ENCODE data around the gene PCDHGA8.
"Not testable (repeated sequence)": the region's sequence is repeated elsewhere in the genome, so short reads cannot be mapped to it uniquely, and the experiment has no call there.

Gene PCDHGA8

DNA sequence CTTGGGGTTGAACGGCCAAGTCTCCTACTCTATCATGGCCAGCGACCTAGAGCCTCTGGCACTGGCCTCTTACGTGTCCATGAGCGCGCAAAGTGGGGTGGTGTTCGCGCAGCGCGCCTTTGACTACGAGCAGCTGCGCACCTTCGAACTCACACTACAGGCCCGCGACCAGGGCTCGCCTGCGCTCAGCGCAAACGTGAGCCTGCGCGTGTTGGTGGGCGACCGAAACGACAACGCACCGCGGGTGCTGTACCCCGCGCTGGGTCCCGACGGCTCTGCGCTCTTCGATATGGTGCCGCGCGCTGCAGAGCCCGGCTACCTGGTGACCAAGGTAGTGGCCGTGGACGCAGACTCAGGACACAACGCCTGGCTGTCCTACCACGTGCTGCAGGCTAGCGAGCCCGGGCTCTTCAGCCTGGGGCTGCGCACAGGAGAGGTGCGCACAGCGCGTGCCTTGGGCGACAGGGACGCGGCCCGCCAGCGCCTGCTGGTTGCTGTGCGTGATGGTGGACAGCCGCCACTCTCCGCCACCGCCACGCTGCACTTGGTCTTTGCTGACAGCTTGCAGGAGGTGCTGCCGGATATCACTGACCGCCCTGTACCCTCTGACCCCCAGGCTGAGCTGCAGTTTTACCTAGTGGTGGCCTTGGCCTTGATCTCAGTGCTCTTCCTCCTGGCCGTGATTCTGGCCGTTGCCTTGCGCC is 7.3 kb downstream of the PCDHGA8 start:
- Histone ChIP-seq H3K9ac (ENCODE audit: insufficient read length, low read depth) (no peak overlapping the region), H3K9me3 (ENCODE audit: insufficient read depth, low read length) (peaks cover 4% of the 10 kb centered on the region; the same call in 1 of the 2 replicates), H3K4me3 (ENCODE audit: insufficient read length, low read depth) (no peak overlapping the region), H3K4me1 (ENCODE audit: insufficient read depth, insufficient read length) (no peaks in the 10 kb centered on the region), H3K36me3 (ENCODE audit: insufficient read depth, insufficient read length, low read length) (no peaks in the 10 kb centered on the region), H3K27me3 (ENCODE audit: insufficient read depth, insufficient read length) (no peaks in the 10 kb centered on the region)
- TF ChIP-seq YY1 (IDR thresholded peaks at IDR 0.05; ENCODE audit: insufficient read depth, insufficient read length): no peak
- no peak for TF ChIP-seq SUZ12 (IDR thresholded peaks at IDR 0.05; ENCODE audit: extremely low read depth, insufficient read depth, insufficient read length)
- no peak for TF ChIP-seq ZNF274 (IDR thresholded peaks at IDR 0.05; ENCODE audit: low read depth, low read length)
- no peak for DNase-seq (ENCODE audit: low read depth, low spot score)

DNA sequence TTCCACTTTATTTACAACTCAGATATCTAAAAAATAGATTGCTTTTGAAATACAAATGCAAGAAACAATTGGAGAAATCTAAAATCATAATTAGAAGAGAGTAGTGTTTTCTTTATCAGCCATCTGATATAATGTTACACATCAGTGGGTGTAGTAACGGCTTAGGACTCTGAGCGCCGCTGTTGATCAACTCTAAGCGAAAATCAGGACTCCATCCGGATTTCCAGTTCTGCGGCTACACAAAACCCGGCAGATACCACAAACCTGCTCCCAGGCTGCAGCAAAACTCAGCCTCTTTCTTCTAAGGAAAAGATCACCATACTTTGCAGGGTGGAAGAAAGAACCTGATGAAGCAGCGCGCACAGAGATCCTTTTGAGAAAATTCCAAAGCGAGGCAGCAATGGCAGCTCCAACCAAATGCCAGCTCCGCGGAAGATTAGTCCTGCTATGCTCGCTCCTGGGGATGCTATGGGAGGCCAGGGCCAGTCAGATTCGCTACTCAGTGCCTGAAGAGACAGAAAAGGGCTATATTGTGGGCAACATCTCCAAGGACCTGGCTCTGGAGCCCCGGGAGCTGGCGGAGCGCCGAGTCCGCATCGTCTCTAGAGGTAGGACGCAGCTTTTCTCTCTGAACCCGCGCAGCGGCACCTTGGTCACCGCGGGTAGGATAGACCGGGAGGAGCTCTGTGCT is 10.3 kb downstream of the PCDHGA8 start, which contains the start of gene PCDHGA9:
PCDHGA9 (plus strand) TSS at position 226 of the 691 bp plus-strand sequence; CDS start at position 401, 175 bp downstream.
- H3K9ac ChIP-seq (ENCODE audit: insufficient read length, low read depth): no peak within 1 kb of the TSS
- no peaks in the 10 kb centered on the region for H3K4me1 ChIP-seq (ENCODE audit: insufficient read depth, insufficient read length)
- TF ChIP-seq YY1 (IDR thresholded peaks at IDR 0.05; ENCODE audit: insufficient read depth, insufficient read length): no peak
- no peak for DNase-seq (ENCODE audit: low read depth, low spot score)
- H3K27me3 ChIP-seq (ENCODE audit: insufficient read depth, insufficient read length): no peaks in the 10 kb centered on the region
- H3K36me3 ChIP-seq (ENCODE audit: insufficient read depth, insufficient read length, low read length): no peaks in the 10 kb centered on the region
- no peak within 1 kb of the TSS for H3K4me3 ChIP-seq (ENCODE audit: insufficient read length, low read depth)
- peaks cover 4% of the 10 kb centered on the region; the same call in 1 of the 2 replicates for H3K9me3 ChIP-seq (ENCODE audit: insufficient read depth, low read length)

DNA sequence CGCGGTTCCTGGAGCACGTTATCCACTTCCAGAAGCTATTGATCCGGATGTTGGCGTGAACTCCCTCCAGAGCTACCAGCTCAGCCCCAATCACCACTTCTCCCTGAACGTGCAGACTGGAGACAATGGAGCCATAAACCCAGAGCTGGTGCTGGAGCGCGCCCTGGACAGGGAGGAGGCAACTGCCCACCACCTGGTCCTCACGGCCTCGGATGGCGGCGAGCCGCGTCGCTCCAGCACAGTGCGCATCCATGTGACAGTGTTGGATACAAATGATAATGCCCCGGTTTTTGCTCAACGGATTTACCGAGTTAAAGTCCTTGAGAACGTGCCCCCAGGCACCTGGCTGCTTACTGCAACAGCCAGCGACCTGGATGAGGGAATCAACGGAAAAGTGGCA is 11.0 kb downstream of the PCDHGA8 start:
- Histone ChIP-seq H3K9me3 (ENCODE audit: insufficient read depth, low read length) (peaks cover 4% of the 10 kb centered on the region; the same call in 1 of the 2 replicates), H3K4me3 (ENCODE audit: insufficient read length, low read depth) (no peak overlapping the region), H3K27me3 (ENCODE audit: insufficient read depth, insufficient read length) (peaks cover 3% of the 10 kb centered on the region), H3K9ac (ENCODE audit: insufficient read length, low read depth) (no peak overlapping the region), H3K36me3 (ENCODE audit: insufficient read depth, insufficient read length, low read length) (no peaks in the 10 kb centered on the region), H3K4me1 (ENCODE audit: insufficient read depth, insufficient read length) (no peaks in the 10 kb centered on the region)
- no peak for DNase-seq (ENCODE audit: low read depth, low spot score)
- TF ChIP-seq SUZ12 (IDR thresholded peaks at IDR 0.05; ENCODE audit: extremely low read depth, insufficient read depth, insufficient read length) (no peak), YY1 (IDR thresholded peaks at IDR 0.05; ENCODE audit: insufficient read depth, insufficient read length) (no peak), ZNF274 (IDR thresholded peaks at IDR 0.05; ENCODE audit: low read depth, low read length) (no peak)

GRCh38 chr5:141407790-141408505 is 15.5 kb downstream of the PCDHGA8 start, which contains the start of gene PCDHGB6:
Gene PCDHGB6, plus strand, starts transcription at chr5:141408021. Its CDS starts 182 bp downstream, at chr5:141408203.
- not testable (repeated sequence) for H3K36me3 ChIP-seq (ENCODE audit: insufficient read depth, insufficient read length, low read length); H3K9me3 ChIP-seq (ENCODE audit: insufficient read depth, low read length); H3K4me1 ChIP-seq (ENCODE audit: insufficient read depth, insufficient read length)
- peak; percentile 57 for DNase-seq (ENCODE audit: low read depth, low spot score)
- H3K9ac ChIP-seq (ENCODE audit: insufficient read length, low read depth): peak within 1 kb of the TSS; percentile 56
- peak within 1 kb of the TSS; percentile 53 for H3K4me3 ChIP-seq (ENCODE audit: insufficient read length, low read depth)
- peaks cover 17% of the 10 kb centered on the region for H3K27me3 ChIP-seq (ENCODE audit: insufficient read depth, insufficient read length)

DNA sequence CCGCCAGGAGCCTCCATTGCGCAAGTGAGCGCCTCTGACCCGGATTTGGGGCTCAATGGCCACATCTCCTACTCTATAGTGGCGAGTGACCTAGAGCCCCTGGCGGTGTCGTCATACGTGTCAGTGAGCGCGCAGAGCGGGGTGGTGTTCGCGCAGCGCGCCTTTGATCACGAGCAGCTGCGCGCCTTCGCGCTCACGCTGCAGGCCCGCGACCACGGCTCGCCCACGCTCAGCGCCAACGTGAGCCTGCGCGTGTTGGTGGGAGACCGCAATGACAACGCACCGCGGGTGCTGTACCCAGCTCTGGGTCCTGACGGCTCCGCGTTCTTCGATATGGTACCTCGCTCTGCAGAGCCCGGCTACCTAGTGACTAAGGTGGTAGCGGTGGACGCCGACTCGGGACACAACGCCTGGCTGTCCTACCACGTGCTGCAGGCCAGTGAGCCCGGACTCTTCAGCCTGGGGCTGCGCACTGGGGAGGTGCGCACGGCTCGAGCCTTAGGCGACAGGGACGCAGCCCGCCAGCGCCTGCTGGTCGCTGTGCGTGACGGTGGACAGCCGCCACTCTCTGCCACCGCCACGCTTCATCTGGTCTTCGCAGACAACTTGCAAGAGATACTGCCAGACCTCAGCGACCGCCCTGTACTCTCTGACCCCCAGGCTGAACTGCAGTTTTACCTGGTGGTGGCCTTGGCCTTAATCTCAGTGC is 17.3 kb downstream of the PCDHGA8 start:
- Histone ChIP-seq H3K9ac (ENCODE audit: insufficient read length, low read depth) (no peak overlapping the region), H3K36me3 (ENCODE audit: insufficient read depth, insufficient read length, low read length) (no peaks in the 10 kb centered on the region), H3K27me3 (ENCODE audit: insufficient read depth, insufficient read length) (peaks cover 17% of the 10 kb centered on the region), H3K4me3 (ENCODE audit: insufficient read length, low read depth) (no peak overlapping the region), H3K4me1 (ENCODE audit: insufficient read depth, insufficient read length) (no peaks in the 10 kb centered on the region), H3K9me3 (ENCODE audit: insufficient read depth, low read length) (peaks cover 10% of the 10 kb centered on the region; the same call in 1 of the 2 replicates)
- no peak for TF ChIP-seq YY1 (IDR thresholded peaks at IDR 0.05; ENCODE audit: insufficient read depth, insufficient read length)
- no peak for TF ChIP-seq ZNF274 (IDR thresholded peaks at IDR 0.05; ENCODE audit: low read depth, low read length)
- TF ChIP-seq SUZ12 (IDR thresholded peaks at IDR 0.05; ENCODE audit: extremely low read depth, insufficient read depth, insufficient read length): no peak
- DNase-seq (ENCODE audit: low read depth, low spot score): no peak

- DNase-seq (ENCODE audit: low read depth, low spot score): no peak
- H3K9me3 ChIP-seq (ENCODE audit: insufficient read depth, low read length): peaks cover 10% of the 10 kb centered on the region; the same call in 1 of the 2 replicates
- TF ChIP-seq ZNF274 (IDR thresholded peaks at IDR 0.05; ENCODE audit: low read depth, low read length): no peak
- TF ChIP-seq YY1 (IDR thresholded peaks at IDR 0.05; ENCODE audit: insufficient read depth, insufficient read length): no peak
- no peak for TF ChIP-seq SUZ12 (IDR thresholded peaks at IDR 0.05; ENCODE audit: extremely low read depth, insufficient read depth, insufficient read length)
- no peak overlapping the region for H3K9ac ChIP-seq (ENCODE audit: insufficient read length, low read depth)
- no peak overlapping the region for H3K4me3 ChIP-seq (ENCODE audit: insufficient read length, low read depth)
- no peaks in the 10 kb centered on the region for H3K36me3 ChIP-seq (ENCODE audit: insufficient read depth, insufficient read length, low read length)
- H3K27me3 ChIP-seq (ENCODE audit: insufficient read depth, insufficient read length): peaks cover 17% of the 10 kb centered on the region
- no peaks in the 10 kb centered on the region for H3K4me1 ChIP-seq (ENCODE audit: insufficient read depth, insufficient read length)
Observed at GRCh38 chr5:141411575-141411974, 19.1 kb downstream of the PCDHGA8 start.

Measured in NT2/D1 (cell line).